ENCODE measurements around the gene MT2A.
A peak's percentile ranks its signal among the peaks of the same experiment; 100 is the strongest.

Gene MT2A

GRCh38 chr16:56600398-56600999, 7.9 kb upstream of the MT2A start:
- peak; percentile 19 for DNase-seq

- DNase-seq = no peak
These were observed 7.1 kb upstream of the MT2A start for GRCh38 chr16:56601325-56601724.

- DNase-seq = no peak
These were observed 4.8 kb upstream of the MT2A start for GRCh38 chr16:56603589-56603988.

- no peak for DNase-seq
These were observed 3.4 kb upstream of the MT2A start for GRCh38 chr16:56604966-56605365.

- no peak for DNase-seq
These were observed 2.9 kb upstream of the MT2A start for GRCh38 chr16:56605475-56605874.

- no peak for DNase-seq
These were observed 2.3 kb upstream of the MT2A start for GRCh38 chr16:56606071-56606475.

GRCh38 chr16:56606476-56607108, 1.8 kb upstream of the MT2A start:
- no peak for DNase-seq

- DNase-seq = no peak
These were observed 1.2 kb upstream of the MT2A start for GRCh38 chr16:56607109-56607618.

- no peak for DNase-seq
These were observed 725 bp upstream of the MT2A start for GRCh38 chr16:56607675-56608042.

- DNase-seq = no peak
These were observed 585 bp downstream of the MT2A start for GRCh38 chr16:56608876-56609462.

GRCh38 chr16:56609463-56609921, 1.1 kb downstream of the MT2A start:
- DNase-seq = peak; percentile 80

GRCh38 chr16:56610017-56610608, 1.7 kb downstream of the MT2A start:
- DNase-seq = peak; percentile 79

- no peak for DNase-seq
These were observed 2.3 kb downstream of the MT2A start for GRCh38 chr16:56610609-56611111.

- no peak for DNase-seq
These were observed 3.0 kb downstream of the MT2A start for GRCh38 chr16:56611281-56611833.

- no peak for DNase-seq
These were observed 5.3 kb downstream of the MT2A start for GRCh38 chr16:56613706-56614105.

- DNase-seq = no peak
These were observed 6.2 kb downstream of the MT2A start for GRCh38 chr16:56614549-56614991.

GRCh38 chr16:56615353-56615752, 7.0 kb downstream of the MT2A start:
- DNase-seq = no peak

GRCh38 chr16:56616608-56617211, 8.3 kb downstream of the MT2A start:
- DNase-seq = no peak

GRCh38 chr16:56617212-56618085, 9.1 kb downstream of the MT2A start:
- DNase-seq = peak; percentile 24

- no peak for DNase-seq
These were observed 9.8 kb downstream of the MT2A start for GRCh38 chr16:56618138-56618537.

- DNase-seq = no peak
These were observed 12.0 kb downstream of the MT2A start for GRCh38 chr16:56620339-56620897.

Measured in central memory CD4-positive, alpha-beta T cell (primary cell).